Bronchial epithelial cell (primary cell): ENCODE results near the gene MTFP1. TPM values are rescaled to one million over a fixed set of nuclear protein-coding genes. Genes with fewer than 3 reads are reported as not detected.

Experiments used
- DNase-seq: peaks from one replicate; pipeline ENCODE4 v3.0.0-alpha.2; 2010; ENCODE audit warnings: low read depth
- FAIRE-seq: peaks from 2 replicates; lab custom pipeline; 2011; peaks lifted over from hg19 to GRCh38; lab: Jason Lieb, UNC
- H3K27me3 ChIP-seq: 2 replicates; pipeline ENCODE4 v1.5.1; 2011; ENCODE audit warnings: low read length; ENCODE audit not compliant: control insufficient read depth, insufficient read depth
- H3K36me3 ChIP-seq: 2 replicates; pipeline ENCODE4 v1.5.1; 2011; ENCODE audit warnings: low read length; ENCODE audit not compliant: control insufficient read depth, insufficient read depth
- H3K4me3 ChIP-seq: 2 replicates; pipeline ENCODE4 v1.5.1; 2011; ENCODE audit warnings: mild to moderate bottlenecking, low read depth, low read length, control low read depth
- CTCF ChIP-seq: IDR thresholded peaks from 2 replicates; pipeline ENCODE4 v1.5.1; 2011; ENCODE audit warnings: mild to moderate bottlenecking, moderate library complexity, low read length, control low read depth, inconsistent platforms; ENCODE audit not compliant: insufficient read depth, severe bottlenecking
- total RNA-seq: library from RNA; depleted of rRNA; stranded (reverse); fragments of >200 nt; gene quantifications from 2 replicates; pipeline ENCODE4 v1.2.1, GENCODE V29; 2014

MTFP1 gene
- total RNA-seq, 1 donor from 2014 or later = 53.2 TPM

GRCh38 chr22:30432520-30432919, 7.0 kb downstream of the MTFP1 start:
- Histone ChIP-seq H3K27me3 (no peaks in the 10 kb centered on the region), H3K36me3 (peaks cover 1% of the 10 kb centered on the region), H3K4me3 (no peak overlapping the region)
- TF ChIP-seq CTCF = no peak
- DNase-seq (no peak), FAIRE-seq (no peak)

DNA sequence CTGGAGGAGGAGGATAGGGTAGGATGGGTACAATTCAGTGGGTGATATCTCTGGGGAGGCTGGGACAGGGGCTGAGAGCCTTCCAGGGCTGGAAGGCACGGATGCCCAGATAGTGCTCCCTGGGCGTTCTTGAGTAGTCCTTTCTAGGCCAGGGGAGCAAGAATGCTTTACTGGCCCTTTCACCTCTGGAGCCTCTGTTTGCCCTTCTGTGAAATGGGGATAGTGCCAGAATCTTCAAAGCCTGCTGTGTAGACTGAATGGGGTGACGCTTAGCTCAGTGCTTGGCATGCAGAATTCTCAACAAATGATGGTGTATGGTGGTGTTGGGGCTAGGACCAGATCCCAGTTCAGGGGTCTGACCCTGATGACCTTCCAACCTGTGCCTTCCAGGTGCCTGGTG, 7.7 kb downstream of the MTFP1 start:
- FAIRE-seq = peak; percentile 80
- no peak for TF ChIP-seq CTCF
- Histone ChIP-seq H3K27me3 (no peaks in the 10 kb centered on the region), H3K36me3 (no peaks in the 10 kb centered on the region), H3K4me3 (no peak overlapping the region)
- DNase-seq = no peak

DNA sequence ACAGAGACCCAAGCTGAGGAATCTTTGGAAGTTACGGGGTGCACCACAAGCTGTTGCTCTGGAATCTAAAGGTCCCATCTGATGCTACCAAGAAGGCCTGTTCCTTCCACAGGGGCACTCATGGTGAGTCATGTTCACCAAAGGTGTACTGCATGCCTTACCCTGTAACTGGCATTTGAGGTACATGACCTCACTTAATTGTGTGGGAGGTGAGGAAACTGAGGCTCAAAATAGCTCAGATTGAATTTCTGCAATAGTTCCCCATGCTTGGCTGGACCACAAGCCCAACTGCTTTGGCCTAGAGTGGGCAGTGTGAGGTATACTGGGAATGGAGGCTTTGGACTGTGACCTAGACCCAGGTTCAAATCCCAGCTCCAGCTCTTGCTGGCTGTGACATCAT, 8.2 kb downstream of the MTFP1 start:
- Histone ChIP-seq H3K27me3 (no peaks in the 10 kb centered on the region), H3K36me3 (no peaks in the 10 kb centered on the region), H3K4me3 (no peak overlapping the region)
- no peak for TF ChIP-seq CTCF
- DNase-seq = peak; percentile 52
- peak; percentile 66 for FAIRE-seq

DNA sequence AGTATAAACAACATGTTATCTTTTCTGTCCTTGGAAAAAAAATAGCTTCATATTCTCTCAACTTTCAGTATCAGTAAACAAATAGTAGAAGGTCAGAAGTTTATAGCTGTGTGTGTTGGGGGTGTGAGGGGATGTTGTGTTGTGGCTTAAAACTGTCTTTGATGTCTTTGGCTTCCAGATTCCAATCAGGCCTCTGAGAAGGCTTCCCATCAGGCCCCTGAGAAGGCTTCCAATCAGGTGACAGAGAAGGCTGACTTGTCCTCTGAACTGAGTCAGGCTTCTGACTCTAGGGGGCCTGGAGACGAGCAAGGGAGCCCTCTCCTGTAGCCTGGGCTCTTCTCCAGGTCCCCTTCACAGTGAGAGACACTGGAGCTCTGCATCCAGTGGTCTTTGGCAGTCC, 9.3 kb downstream of the MTFP1 start:
- Histone ChIP-seq H3K36me3 (no peaks in the 10 kb centered on the region), H3K27me3 (no peaks in the 10 kb centered on the region), H3K4me3 (no peak overlapping the region)
- FAIRE-seq = no peak
- DNase-seq = no peak
- TF ChIP-seq CTCF = no peak

- no peak for TF ChIP-seq CTCF
- DNase-seq (no peak), FAIRE-seq (peak; percentile 62)
- H3K4me3 ChIP-seq = no peak overlapping the region
- H3K36me3 ChIP-seq = no peaks in the 10 kb centered on the region
- no peaks in the 10 kb centered on the region for H3K27me3 ChIP-seq
Measured at GRCh38 chr22:30435674-30436126, 10.1 kb downstream of the MTFP1 start.

GRCh38 chr22:30436196-30436595, 10.6 kb downstream of the MTFP1 start:
- Histone ChIP-seq H3K27me3 (no peaks in the 10 kb centered on the region), H3K36me3 (no peaks in the 10 kb centered on the region), H3K4me3 (no peak overlapping the region)
- no peak for DNase-seq
- no peak for TF ChIP-seq CTCF
- FAIRE-seq = no peak
